ENCODE data around the gene NOP56. TPM values are rescaled to one million over a fixed set of nuclear protein-coding genes. Genes with fewer than 3 reads are reported as not detected.
A peak's percentile ranks its signal among the peaks of the same experiment; 100 is the strongest.

The NOP56 gene
- total and polyA plus RNA-seq, 2 donors (not counting 1 experiment from before 2014, with no cell fraction given), result 212 to 247 TPM

DNA sequence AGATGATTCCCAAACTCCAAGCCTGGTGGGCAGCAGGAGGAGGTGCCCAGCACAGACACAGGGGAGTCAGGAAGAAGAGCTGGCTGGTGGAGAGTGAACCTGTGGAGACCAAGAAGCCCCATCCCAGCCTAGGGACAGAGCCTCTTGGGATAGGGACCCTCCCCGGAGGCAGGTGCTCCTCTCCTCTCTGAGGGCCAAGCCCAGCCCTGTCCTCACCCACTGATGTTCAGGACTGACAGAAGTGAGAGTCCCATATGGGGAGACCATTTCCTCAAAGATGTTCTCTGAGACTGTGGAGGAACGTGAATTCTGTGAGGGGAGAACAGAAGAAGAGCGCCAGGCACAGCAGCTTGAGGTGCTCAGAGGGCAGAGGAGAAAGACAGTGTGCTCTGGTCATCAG, 37.8 kb downstream of the NOP56 start:
- no peak overlapping the region for H2AFZ ChIP-seq (ENCODE audit: insufficient read depth, low read depth, low read length, poor library complexity, severe bottlenecking)
- Mint-ChIP-seq H3K4me3 (peak overlapping the region; percentile 26), H3K27me3 (peaks cover 67% of the 10 kb centered on the region), H3K27ac (no peak overlapping the region), H3K9me3 (ENCODE audit: insufficient read depth) (no peaks in the 10 kb centered on the region), H3K4me1 (peaks cover 22% of the 10 kb centered on the region)
- ChIA-PET POLR2A (no interaction called here), CTCF (no interaction called here)
- H3K4me3 ChIP-seq (ENCODE audit: control extremely low read depth in 1 of 5, extremely low read depth in 1 of 5, insufficient read depth in 1 of 5, low read depth in 2 of 5, low read length in 4 of 5), result no peak overlapping the region
- no peaks in the 10 kb centered on the region for H3K36me3 ChIP-seq (replicated peaks in 1 of 2; ENCODE audit: control extremely low read depth in 1 of 2, control insufficient read depth in 1 of 2, extremely low read depth in 1 of 2, insufficient read depth in 2 of 2, low read length in 1 of 2)
- no CpG with 5 or more reads among the region's 3 CpGs for WGBS (ENCODE audit: insufficient coverage)
- no peak overlapping the region for H3K9ac ChIP-seq (ENCODE audit: low read length)
- no peaks in the 10 kb centered on the region for H4K20me1 ChIP-seq (ENCODE audit: control insufficient read depth, insufficient read depth, low read length, poor library complexity, severe bottlenecking)
- peaks cover 0 to 15% (median 0%) of the 10 kb centered on the region in 3 donors for H3K9me3 ChIP-seq (ENCODE audit: control extremely low read depth in 1 of 3, control insufficient read depth in 2 of 3, insufficient read depth in 1 of 3, low read length in 2 of 3)
- H3K27ac ChIP-seq (ENCODE audit: low read length in 2 of 2), result no peak overlapping the region
- ATAC-seq (ENCODE audit: low read depth) (no peak), DNase-seq (no peak)
- no peaks in the 10 kb centered on the region for H3K79me2 ChIP-seq (ENCODE audit: control insufficient read depth, insufficient read depth, low read length)
- H3K4me1 ChIP-seq (ENCODE audit: control insufficient read depth in 2 of 2, insufficient read depth in 2 of 2, low read length in 2 of 2), result peaks cover 14 to 19% of the 10 kb centered on the region in 2 donors
- H3K27me3 ChIP-seq (replicated peaks in 1 of 4; ENCODE audit: control extremely low read depth in 1 of 4, control insufficient read depth in 3 of 4, insufficient read depth in 4 of 4, low read length in 3 of 4), result peaks cover 0 to 51% (median 24%) of the 10 kb centered on the region in 4 experiments
- intact Hi-C loops (cut with micrococcal nuclease), result no loop called here
- no peak for TF ChIP-seq EZH2 (IDR thresholded peaks at IDR 0.05; ENCODE audit: borderline replicate concordance, insufficient read depth, low read depth, low read length, poor library complexity, severe bottlenecking)
- TF ChIP-seq, protein P1, sequence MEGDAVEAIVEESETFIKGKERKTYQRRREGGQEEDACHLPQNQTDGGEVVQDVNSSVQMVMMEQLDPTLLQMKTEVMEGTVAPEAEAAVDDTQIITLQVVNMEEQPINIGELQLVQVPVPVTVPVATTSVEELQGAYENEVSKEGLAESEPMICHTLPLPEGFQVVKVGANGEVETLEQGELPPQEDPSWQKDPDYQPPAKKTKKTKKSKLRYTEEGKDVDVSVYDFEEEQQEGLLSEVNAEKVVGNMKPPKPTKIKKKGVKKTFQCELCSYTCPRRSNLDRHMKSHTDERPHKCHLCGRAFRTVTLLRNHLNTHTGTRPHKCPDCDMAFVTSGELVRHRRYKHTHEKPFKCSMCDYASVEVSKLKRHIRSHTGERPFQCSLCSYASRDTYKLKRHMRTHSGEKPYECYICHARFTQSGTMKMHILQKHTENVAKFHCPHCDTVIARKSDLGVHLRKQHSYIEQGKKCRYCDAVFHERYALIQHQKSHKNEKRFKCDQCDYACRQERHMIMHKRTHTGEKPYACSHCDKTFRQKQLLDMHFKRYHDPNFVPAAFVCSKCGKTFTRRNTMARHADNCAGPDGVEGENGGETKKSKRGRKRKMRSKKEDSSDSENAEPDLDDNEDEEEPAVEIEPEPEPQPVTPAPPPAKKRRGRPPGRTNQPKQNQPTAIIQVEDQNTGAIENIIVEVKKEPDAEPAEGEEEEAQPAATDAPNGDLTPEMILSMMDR (IDR thresholded peaks at IDR 0.05), result no peak
- no peak overlapping the region for H3K4me2 ChIP-seq (replicated peaks; ENCODE audit: low read depth, low read length, poor library complexity, severe bottlenecking)

DNA sequence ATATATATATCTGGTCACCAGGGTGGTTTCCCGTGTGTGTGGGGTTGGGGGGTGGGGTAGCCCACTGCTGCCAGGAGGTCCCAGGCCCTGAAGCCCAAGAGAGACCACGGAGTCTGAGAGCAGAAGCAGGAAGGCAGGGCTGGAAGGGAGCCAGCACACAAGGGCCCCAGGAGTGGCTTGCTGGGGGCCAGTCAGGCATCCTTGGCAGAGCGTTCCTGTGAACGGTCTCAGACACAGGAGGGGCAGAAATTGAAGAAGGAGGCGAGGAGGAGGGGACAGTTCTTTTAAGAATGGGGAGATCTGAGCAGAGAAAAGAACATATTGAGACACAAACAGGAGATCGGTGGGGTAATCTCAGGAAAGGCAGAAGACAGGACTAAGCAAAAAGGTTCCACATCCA, 38.3 kb downstream of the NOP56 start:
- Histone ChIP-seq H3K9ac (ENCODE audit: low read length) (no peak overlapping the region), H4K20me1 (ENCODE audit: control insufficient read depth, insufficient read depth, low read length, poor library complexity, severe bottlenecking) (no peaks in the 10 kb centered on the region), H3K27me3 (replicated peaks in 1 of 4; ENCODE audit: control extremely low read depth in 1 of 4, control insufficient read depth in 3 of 4, insufficient read depth in 4 of 4, low read length in 3 of 4) (peaks cover 0 to 56% (median 29%) of the 10 kb centered on the region in 4 experiments), H3K36me3 (replicated peaks in 1 of 2; ENCODE audit: control extremely low read depth in 1 of 2, control insufficient read depth in 1 of 2, extremely low read depth in 1 of 2, insufficient read depth in 2 of 2, low read length in 1 of 2) (no peaks in the 10 kb centered on the region), H2AFZ (ENCODE audit: insufficient read depth, low read depth, low read length, poor library complexity, severe bottlenecking) (no peak overlapping the region), H3K79me2 (ENCODE audit: control insufficient read depth, insufficient read depth, low read length) (no peaks in the 10 kb centered on the region), H3K4me3 (ENCODE audit: control extremely low read depth in 1 of 5, extremely low read depth in 1 of 5, insufficient read depth in 1 of 5, low read depth in 2 of 5, low read length in 4 of 5) (no peak overlapping the region), H3K4me1 (ENCODE audit: control insufficient read depth in 2 of 2, insufficient read depth in 2 of 2, low read length in 2 of 2) (peaks cover 14 to 19% of the 10 kb centered on the region in 2 donors), H3K27ac (ENCODE audit: low read length in 2 of 2) (no peak overlapping the region), H3K4me2 (replicated peaks; ENCODE audit: low read depth, low read length, poor library complexity, severe bottlenecking) (no peak overlapping the region), H3K9me3 (ENCODE audit: control extremely low read depth in 1 of 3, control insufficient read depth in 2 of 3, insufficient read depth in 1 of 3, low read length in 2 of 3) (peaks cover 0 to 15% (median 0%) of the 10 kb centered on the region in 3 donors)
- 46% methylated on average over 6 of the region's 6 CpGs for WGBS (ENCODE audit: insufficient coverage)
- intact Hi-C loops (cut with micrococcal nuclease), result no loop called here
- Mint-ChIP-seq H3K27me3 (peaks cover 67% of the 10 kb centered on the region), H3K4me1 (peaks cover 22% of the 10 kb centered on the region), H3K4me3 (peak overlapping the region; percentile 91), H3K9me3 (ENCODE audit: insufficient read depth) (no peaks in the 10 kb centered on the region), H3K27ac (peak overlapping the region; percentile 50)
- no peak for ATAC-seq (ENCODE audit: low read depth)
- ChIA-PET CTCF (no interaction called here), POLR2A (no interaction called here)
- DNase-seq, result no peak
- TF ChIP-seq EZH2 (IDR thresholded peaks at IDR 0.05; ENCODE audit: borderline replicate concordance, insufficient read depth, low read depth, low read length, poor library complexity, severe bottlenecking), result no peak
- TF ChIP-seq, protein P1 (IDR thresholded peaks at IDR 0.05), result no peak

Measured in B cell (primary cell).